Skeletal muscle tissue (tissue), 4 donors: Measurements from ENCODE around the gene IL23R. TPM values are rescaled to one million over a fixed set of nuclear protein-coding genes. Genes with fewer than 3 reads are reported as not detected.

ENCODE experiments used
- H3K27ac ChIP-seq: one replicate; pipeline ENCODE4 v1.7.0; 2013; ENCODE audit warnings: mild to moderate bottlenecking, low read depth, low read length, inconsistent platforms
- H3K27me3 ChIP-seq, 3 donors: one replicate each; pipeline ENCODE4 v1.7.0; 2013; ENCODE audit warnings: low read length in 3 of 3; ENCODE audit not compliant: control insufficient read depth in 3 of 3, insufficient read depth in 3 of 3
- H3K36me3 ChIP-seq, 3 donors: one replicate each; pipeline ENCODE4 v1.7.0; 2013; ENCODE audit warnings: low read length in 3 of 3; ENCODE audit not compliant: control insufficient read depth in 3 of 3, insufficient read depth in 3 of 3
- H3K4me1 ChIP-seq, 3 donors: one replicate each; pipeline ENCODE4 v1.7.0; 2013; ENCODE audit warnings: low read length in 3 of 3, mild to moderate bottlenecking in 3 of 3; ENCODE audit not compliant: control insufficient read depth in 3 of 3, insufficient read depth in 3 of 3
- H3K4me3 ChIP-seq, 3 donors: one replicate each; pipeline ENCODE4 v1.7.0; 2013; ENCODE audit warnings: low read length in 3 of 3
- H3K9ac ChIP-seq, 3 donors: one replicate each; pipeline ENCODE4 v1.7.0; 2013; ENCODE audit warnings: low read length in 3 of 3, mild to moderate bottlenecking in 3 of 3, moderate library complexity in 2 of 3, low read depth in 1 of 3
- H3K9me3 ChIP-seq, 3 donors: one replicate each; pipeline ENCODE4 v1.7.0; 2013; ENCODE audit warnings: low read length in 3 of 3; ENCODE audit not compliant: control insufficient read depth in 3 of 3
- total RNA-seq: library from RNA; depleted of rRNA; stranded (reverse); fragments of >200 nt; gene quantifications from one replicate; pipeline ENCODE4 v1.2.3, GENCODE V29; 2014
- donor health status: Osteomylitis.

The IL23R gene
- total RNA-seq, 1 donor from 2014 or later = not detected

- Histone ChIP-seq H3K27me3 (no peaks in the 10 kb centered on the region), H3K9ac (no peak overlapping the region), H3K4me1 (no peaks in the 10 kb centered on the region), H3K27ac (no peak overlapping the region), H3K4me3 (no peak overlapping the region), H3K9me3 (no peaks in the 10 kb centered on the region), H3K36me3 (no peaks in the 10 kb centered on the region)
These were observed 115.0 kb downstream of the IL23R start for GRCh38 chr1:67281244-67281643.

DNA sequence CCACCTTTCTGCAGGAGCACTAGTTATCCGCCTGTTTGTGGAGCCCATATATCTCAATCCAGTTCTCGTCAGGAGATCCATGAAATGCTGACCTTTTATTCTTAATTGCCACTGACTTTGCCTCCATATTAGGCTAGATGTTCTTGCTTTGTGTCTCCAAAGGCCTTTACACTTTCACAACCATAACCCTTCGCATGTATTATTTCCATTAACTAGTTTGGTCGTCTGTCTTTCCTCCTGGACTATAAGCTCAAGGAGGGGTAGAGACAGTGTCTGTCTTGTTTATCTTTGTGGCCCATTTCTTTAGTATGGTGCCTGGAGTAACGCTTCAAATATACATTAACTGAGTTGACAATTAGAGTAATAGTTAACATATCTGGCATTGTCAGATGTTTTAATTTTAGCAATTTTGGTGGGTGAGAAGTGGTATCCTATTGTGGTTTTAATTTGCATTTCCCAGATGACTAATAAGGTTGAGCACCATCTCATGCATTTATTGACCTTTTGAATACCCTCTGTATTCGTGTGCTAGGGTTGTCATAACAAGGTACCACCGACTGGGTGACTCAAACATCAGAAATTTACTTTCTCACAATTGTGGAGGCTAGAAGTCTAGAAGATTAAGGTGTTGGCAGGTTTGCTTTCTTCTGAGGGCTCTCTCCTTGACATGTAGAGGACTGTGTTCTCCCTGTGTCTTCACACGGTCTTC is 119.7 kb downstream of the IL23R start:
- Histone ChIP-seq H3K27ac (no peak overlapping the region), H3K4me3 (no peak overlapping the region), H3K27me3 (no peaks in the 10 kb centered on the region), H3K4me1 (no peaks in the 10 kb centered on the region), H3K9ac (no peak overlapping the region), H3K36me3 (no peaks in the 10 kb centered on the region), H3K9me3 (no peaks in the 10 kb centered on the region)

DNA sequence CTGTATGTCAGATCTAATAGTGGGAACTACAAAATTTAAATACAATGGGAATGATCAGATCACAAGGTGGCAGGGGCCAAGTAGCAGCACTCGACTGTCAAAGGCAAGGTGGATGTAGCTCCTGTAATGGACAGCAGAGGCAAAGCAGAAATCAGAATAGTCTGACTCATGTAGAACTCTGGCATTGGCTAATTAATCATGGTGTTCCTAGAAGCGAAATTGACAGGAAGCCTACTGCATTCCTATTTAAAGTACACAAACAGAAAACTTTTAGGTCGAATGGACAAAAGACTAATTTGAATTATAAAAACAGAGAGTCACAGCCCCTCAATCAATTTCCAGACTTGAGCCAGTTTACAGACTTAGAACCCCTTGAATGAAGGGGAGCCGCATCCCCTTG is 124.0 kb downstream of the IL23R start:
- Histone ChIP-seq H3K36me3 (no peaks in the 10 kb centered on the region), H3K9ac (no peak overlapping the region), H3K9me3 (no peaks in the 10 kb centered on the region), H3K4me1 (no peaks in the 10 kb centered on the region), H3K27ac (no peak overlapping the region), H3K4me3 (no peak overlapping the region), H3K27me3 (no peaks in the 10 kb centered on the region)

GRCh38 chr1:67294836-67295617 is 128.8 kb downstream of the IL23R start:
- Histone ChIP-seq H3K9me3 (no peaks in the 10 kb centered on the region), H3K36me3 (no peaks in the 10 kb centered on the region), H3K27me3 (peaks cover 0 to 4% (median 0%) of the 10 kb centered on the region in 3 donors), H3K4me3 (no peak overlapping the region), H3K4me1 (no peaks in the 10 kb centered on the region), H3K9ac (no peak overlapping the region), H3K27ac (no peak overlapping the region)

DNA sequence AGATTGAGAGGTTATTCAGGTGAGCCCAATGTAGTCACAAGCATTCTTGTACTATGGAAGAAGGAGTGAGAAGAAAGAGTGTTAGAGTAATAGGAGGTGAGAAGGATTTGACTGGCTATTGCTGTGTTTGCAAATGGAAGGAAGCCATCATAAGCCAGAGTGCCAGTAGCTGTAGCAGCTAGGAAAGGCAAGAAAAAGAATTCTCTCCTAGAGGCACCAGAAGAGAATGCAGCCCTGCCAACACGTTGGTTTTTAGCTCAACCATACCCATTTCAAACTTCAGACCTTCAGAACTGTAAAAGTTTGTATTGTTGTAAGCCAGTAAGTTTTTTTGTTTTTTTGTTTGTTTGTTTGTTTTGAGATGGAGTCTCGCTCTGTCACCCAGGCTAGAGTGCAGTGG is 132.5 kb downstream of the IL23R start:
- no peak overlapping the region for H3K9ac ChIP-seq
- H3K36me3 ChIP-seq = no peaks in the 10 kb centered on the region
- no peak overlapping the region for H3K27ac ChIP-seq
- peaks cover 0 to 4% (median 0%) of the 10 kb centered on the region in 3 donors for H3K27me3 ChIP-seq
- H3K4me1 ChIP-seq = no peaks in the 10 kb centered on the region
- H3K4me3 ChIP-seq = no peak overlapping the region
- H3K9me3 ChIP-seq = no peaks in the 10 kb centered on the region

DNA sequence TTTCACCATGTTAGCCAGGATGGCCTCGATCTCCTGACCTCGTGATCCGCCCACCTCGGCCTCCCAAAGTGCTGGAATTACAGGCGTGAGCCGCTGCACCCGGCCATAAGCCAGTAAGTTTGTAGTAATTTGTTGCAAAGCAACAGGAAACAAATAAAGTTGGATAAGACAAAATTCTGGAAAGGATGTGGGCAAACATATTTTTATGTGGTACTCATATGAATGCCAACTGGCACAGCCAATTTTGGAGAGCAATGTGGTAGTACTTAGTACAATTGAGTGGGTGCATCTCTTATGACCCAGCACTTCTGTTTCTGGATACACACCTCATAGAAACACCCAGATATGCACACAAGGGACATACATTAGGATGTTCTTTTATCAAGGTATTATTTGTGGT is 133.0 kb downstream of the IL23R start:
- H3K9me3 ChIP-seq = no peaks in the 10 kb centered on the region
- H3K4me3 ChIP-seq = no peak overlapping the region
- no peaks in the 10 kb centered on the region for H3K4me1 ChIP-seq
- H3K27ac ChIP-seq = no peak overlapping the region
- peaks cover 0 to 4% (median 0%) of the 10 kb centered on the region in 3 donors for H3K27me3 ChIP-seq
- no peak overlapping the region for H3K9ac ChIP-seq
- H3K36me3 ChIP-seq = no peaks in the 10 kb centered on the region

- H3K9me3 ChIP-seq = no peaks in the 10 kb centered on the region
- H3K4me3 ChIP-seq = no peak overlapping the region
- no peak overlapping the region for H3K27ac ChIP-seq
- peaks cover 0 to 4% (median 0%) of the 10 kb centered on the region in 3 donors for H3K27me3 ChIP-seq
- H3K4me1 ChIP-seq = no peaks in the 10 kb centered on the region
- H3K36me3 ChIP-seq = no peaks in the 10 kb centered on the region
- no peak overlapping the region for H3K9ac ChIP-seq
These were observed 134.3 kb downstream of the IL23R start for GRCh38 chr1:67300561-67300960.

DNA sequence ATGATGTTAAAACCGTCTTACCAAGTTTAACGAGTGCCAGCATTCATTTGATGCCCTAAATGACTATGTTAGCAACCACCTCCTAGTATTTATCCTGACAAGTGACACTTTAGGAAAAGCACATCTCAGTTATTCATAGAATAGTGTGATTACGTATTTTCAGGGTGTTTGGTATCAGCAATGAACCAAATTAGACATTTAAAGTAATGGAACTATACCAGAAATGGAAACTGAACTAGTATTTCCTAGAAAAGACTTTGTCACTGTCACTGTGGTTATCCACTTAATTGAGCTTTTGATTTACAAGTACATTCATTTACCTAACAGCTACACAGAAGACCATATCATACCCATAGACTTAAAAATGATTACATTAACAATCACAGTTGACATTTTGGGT is 137.8 kb downstream of the IL23R start:
- H3K9ac ChIP-seq = no peak overlapping the region

DNA sequence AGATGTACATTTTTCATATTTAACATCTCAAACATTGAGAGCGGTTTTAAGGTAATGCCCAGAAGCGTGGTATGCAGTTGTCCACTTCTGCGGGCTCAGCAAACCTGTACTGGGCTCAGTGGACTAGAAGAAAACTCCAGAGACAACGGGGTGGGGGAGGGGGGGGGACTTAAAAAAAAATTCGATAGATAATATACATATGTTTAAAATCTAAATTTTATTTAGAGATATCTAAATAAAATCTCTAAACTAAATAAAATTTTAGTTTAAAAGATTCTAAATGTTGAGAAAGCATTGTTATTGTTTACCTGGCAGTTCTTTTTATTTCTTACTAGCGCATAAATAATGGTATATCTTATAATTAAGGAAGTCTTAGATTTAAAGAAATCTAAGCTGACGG is 140.3 kb downstream of the IL23R start:
- no peaks in the 10 kb centered on the region for H3K9me3 ChIP-seq
- H3K9ac ChIP-seq = no peak overlapping the region

More for the DNA sequence above, 137.8 kb downstream of the IL23R start:
- peaks cover 0 to 4% (median 0%) of the 10 kb centered on the region in 3 donors for H3K27me3 ChIP-seq
- H3K27ac ChIP-seq = no peak overlapping the region
- no peak overlapping the region for H3K4me3 ChIP-seq
- no peaks in the 10 kb centered on the region for H3K9me3 ChIP-seq
- peaks cover 0 to 6% (median 4%) of the 10 kb centered on the region in 3 donors for H3K4me1 ChIP-seq
- no peaks in the 10 kb centered on the region for H3K36me3 ChIP-seq

More for the DNA sequence above, 140.3 kb downstream of the IL23R start:
- no peak overlapping the region for H3K4me3 ChIP-seq
- peaks cover 0 to 6% (median 4%) of the 10 kb centered on the region in 3 donors for H3K4me1 ChIP-seq
- H3K27me3 ChIP-seq = peaks cover 0 to 4% (median 0%) of the 10 kb centered on the region in 3 donors
- H3K36me3 ChIP-seq = no peaks in the 10 kb centered on the region
- H3K27ac ChIP-seq = no peak overlapping the region
